Hepatic stellate cell (primary cell): Measurements from ENCODE around the gene DIAPH2.
"Not testable (repeated sequence)": the region's sequence is repeated elsewhere in the genome, so short reads cannot be mapped to it uniquely, and the experiment has no call there.

Source experiments
- DNase-seq: peaks from one replicate; pipeline ENCODE4 v3.0.0; 2011; ENCODE audit warnings: low spot score

Gene DIAPH2

DNA sequence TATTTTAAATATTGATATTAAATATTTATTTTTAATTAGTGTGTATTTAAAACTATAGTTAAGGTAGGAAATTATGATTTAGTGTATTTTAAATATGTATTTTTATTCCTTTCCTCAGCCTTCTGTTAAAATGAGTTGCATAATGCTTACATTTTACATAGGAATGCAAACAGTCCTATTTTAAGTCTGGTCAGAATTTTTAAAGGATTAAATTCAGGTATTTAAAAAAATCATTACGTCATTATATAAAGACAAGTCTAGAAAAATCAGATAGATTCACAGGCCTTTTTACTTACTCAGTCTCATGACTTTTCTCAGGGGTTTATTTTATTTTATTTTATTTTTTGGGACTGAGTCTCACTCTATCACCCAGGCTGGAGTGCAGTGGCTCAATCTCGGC lies 148.7 kb downstream of the DIAPH2 start:
- DNase-seq, result peak; percentile 9

DNA sequence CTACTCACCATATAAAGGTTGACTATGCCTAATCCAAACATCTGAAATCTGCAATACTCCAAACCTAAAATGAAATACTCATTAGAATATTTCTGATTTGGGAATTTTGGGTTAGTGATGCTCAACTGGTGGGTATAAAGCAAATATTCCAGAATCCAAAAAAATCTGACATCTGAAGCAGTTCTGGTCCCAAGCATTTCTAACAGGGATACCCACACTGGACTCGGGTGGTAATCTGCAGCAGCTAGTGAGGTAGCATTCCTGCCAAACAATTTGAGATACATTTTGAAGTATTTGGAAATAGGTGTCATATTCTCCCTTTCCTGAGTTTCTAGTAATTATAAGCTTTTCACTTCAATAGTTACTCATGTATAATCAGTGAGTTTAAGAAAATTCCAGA lies 149.5 kb downstream of the DIAPH2 start:
- no peak for DNase-seq

DNA sequence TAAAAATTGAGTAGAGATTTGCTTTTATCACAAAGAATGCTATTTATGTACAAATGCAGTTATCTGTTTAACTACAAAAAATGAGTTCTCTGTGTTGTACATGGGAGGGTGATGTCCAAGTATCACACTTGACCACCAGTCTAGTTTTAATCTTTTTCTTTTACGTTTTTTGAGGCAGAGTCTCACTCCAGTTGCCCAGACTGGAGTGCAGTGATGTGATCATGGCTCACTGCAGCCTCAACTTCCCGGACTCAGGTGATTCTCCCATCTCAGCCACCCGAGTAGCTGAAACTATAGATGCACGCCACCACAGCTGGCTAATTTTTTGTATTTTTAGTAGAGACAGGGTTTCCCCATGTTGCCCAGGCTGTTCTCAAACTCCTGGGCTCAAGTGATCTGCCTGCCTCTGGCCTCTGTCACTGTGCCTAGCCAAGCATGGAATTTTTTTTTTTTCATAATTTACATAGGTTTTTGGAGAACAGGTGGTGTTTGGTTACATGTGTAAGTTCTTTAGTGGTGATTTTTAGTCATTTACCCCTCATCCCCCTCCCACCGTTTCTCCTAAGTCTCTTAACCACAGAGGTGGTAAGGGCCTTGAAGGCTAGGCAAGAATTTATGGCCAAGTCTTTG lies 151.1 kb downstream of the DIAPH2 start:
- DNase-seq, result no peak

DNA sequence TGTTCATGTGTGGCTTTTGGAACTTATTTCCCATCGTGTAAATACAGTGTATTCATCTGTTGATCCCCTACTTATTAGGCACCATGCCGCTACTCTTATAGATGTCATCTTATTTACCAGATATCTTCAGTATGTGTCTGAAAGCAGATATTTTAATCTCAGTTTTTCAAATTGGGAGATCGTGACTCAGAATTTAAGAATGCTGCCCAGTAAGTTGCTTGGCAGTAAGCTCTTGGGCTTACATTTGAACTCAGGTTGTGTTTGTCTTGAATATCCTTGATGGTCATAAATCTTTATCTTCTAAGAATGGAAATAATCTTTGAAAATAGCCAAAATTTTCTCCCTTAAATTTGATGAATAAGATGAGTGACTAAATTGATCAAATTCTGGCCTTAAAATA lies 153.2 kb downstream of the DIAPH2 start:
- DNase-seq, result no peak

DNA sequence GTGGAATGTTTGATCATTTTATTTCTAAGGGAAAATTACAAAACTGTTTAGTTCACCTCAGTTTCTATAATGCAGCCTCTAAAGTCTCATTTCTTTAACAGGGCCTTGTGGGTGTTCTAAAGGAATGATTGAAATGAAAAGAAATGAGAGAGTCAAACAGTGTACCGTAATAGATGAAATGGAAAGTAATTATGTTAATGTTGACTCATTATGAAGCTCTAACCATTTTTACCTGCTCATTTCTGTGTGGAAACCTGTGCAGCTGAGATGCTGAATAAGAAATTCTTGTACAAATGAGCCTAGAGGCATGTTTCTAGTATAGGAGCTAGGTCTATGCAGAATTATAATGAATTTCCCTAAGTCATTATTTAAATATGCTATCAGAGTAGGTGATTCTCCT lies 153.9 kb downstream of the DIAPH2 start:
- DNase-seq, result no peak

DNA sequence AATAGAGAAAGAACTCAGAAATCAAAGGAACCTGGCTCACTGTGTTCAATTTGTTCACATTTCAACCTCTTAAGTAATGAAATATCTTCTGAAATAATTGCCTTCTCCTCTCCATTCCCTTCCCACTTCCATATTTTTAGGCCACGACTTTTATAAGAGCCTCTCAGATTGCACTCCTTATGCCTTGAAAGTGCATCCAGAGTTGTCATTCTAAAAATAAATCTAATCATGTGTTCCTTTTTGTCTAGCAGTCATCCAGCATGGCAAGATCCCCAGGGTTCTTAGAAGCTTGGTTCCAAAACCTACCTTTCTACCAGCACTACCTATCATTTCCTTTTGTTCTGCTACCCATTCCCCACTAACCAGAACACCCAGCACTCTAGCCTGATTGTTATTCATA lies 156.7 kb downstream of the DIAPH2 start:
- no peak for DNase-seq

DNA sequence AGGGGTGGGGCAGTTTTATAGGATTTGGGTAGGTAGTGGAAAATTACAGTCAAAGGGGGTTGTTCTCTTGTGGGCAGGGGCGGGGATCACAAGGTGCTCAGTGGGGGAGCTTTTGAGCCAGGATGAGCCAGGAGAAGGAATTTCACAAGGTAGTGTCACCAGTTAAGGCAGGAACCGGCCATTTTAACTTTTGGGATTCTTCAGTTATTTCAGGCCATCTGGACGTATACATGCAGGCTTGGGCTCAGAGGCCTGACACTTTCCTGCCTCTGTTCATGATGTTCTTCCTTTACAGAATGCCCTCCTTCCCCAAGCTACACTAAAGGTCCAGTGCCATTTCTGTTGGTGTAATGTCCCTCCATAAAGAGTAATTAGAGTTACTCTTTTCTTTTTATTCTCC lies 157.2 kb downstream of the DIAPH2 start:
- DNase-seq, result not testable (repeated sequence)

DNA sequence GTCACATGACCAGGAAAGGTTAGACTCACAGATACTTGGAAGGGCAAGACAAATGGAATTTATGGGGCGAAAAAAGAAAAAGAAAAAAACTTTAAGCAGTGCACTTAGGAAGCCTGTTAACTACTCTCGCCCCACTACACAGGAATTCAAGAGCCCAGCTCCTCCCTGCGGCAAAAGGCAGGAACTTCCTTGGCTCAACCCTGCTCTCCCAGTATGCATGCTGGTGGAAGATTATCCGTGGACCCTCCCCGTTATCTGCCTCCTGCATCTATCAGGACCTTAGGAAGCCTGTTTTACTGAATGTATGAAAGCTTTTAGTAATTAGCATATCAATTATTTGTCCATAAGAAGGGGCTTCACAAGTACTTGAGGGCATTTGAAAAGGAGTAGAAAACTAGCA lies 158.9 kb downstream of the DIAPH2 start:
- no peak for DNase-seq

DNA sequence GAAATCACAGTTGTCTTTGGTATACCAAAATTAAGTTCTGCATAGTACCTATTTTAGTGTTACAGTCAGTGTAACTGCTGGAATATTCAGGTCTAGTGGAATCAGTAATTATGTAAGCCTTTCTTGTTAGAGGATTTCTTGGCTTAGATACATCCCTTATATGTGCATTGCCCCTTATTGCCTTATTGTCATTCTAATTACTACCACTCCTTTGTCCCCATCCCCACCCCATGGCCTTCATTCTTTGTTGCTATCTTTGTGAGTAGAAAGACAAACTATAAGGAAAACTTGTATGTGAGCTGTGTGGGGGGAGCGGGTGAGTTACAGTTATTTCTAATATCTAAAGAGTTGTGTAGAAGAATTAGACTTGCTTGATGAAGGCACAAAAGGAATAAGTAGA lies 162.2 kb downstream of the DIAPH2 start:
- no peak for DNase-seq

DNA sequence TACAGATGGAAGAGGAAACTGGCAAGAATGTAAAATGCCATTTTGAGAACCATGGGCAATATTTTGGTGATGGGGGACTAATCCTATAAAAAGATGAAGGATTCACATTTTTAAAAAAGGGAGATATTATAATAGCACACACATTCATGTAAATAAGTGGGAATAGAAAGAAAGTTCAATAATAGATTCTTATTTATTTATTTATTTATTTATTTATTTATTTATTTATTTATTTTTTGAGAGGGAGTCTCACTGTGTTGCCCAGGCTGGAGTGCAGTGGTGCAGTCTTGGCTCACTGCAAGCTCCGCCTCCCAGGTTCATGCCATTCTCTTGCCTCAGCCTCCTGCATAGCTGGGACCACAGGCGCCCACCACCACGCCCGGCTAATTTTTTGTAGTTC lies 174.8 kb downstream of the DIAPH2 start:
- not testable (repeated sequence) for DNase-seq

DNA sequence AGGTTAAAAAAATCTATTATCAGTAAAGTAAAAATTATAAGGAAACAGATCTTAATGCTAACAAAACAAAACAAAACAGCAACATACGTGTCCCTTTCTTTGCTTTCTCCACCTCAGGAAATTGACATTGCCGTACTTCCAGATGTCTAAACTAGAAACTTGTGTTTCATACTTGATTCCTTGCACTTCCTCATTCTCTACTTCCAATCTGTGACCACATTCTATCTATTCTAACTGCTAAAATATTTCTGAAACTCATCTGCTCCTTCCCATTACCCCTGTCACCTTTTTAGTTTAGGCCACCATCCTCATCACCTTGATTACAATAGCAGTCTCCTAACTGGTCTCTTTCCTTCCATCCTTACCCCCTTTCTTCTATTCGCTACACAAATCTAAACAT lies 176.6 kb downstream of the DIAPH2 start:
- no peak for DNase-seq

DNA sequence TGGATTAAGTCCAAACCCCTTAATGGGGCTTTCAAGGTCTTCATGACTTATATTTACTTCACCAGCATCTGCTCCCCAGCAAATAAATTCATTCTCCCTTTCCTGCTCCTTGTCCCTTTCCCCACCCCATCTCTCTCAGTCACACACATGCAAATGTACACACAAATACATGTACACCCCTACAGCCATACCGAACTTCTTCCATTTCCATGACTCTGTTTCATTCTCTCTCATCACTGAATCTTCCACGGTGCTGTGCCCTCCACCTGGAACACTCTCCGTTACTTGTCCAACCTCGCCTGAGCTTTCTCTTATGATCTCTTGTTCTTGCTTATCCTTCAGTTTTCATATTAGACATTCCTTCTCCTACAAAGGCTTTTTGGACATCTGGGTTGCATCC lies 177.0 kb downstream of the DIAPH2 start:
- DNase-seq, result no peak

DNA sequence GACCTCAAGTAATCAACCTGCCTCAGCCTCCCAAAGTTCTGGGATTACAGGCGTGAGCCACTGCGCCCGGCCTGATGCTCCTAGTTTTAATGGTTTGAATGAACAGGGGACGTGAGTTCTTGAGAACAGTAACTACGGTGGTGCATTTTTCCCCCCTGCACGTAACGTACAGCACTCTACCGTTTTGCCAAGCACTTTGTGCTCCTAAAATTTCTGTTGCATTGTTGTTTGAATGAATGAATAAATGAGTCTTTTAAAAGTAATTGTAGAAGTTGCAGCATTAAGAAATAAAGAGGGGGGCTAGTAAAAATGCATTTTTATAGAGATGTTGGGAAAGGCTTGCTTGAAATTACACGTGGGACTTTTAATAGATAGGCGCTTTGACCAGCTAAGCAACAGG lies 199.0 kb downstream of the DIAPH2 start, which contains the start of gene RPA4:
RPA4 (plus strand) TSS at position 301 of the 400 bp plus-strand sequence. CDS start 403 bp downstream, outside the sequence.
- no peak for DNase-seq

DNA sequence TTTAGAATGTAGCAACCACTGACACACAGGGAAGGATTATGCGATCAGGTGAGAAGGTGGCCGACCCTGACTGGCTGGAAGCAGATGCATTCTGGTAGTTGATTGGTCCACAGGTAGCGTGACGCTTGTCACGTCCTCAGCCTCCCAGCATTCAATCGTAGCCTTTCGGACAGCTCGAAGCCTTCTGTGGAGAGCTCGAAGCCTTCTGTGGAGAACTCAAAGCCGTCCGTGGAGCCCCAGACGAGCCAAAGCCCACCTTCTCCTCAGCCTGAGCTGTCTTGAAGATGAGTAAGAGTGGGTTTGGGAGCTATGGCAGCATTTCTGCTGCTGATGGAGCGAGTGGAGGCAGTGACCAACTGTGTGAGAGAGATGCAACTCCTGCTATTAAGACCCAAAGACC lies 199.4 kb downstream of the DIAPH2 start:
- no peak for DNase-seq

DNA sequence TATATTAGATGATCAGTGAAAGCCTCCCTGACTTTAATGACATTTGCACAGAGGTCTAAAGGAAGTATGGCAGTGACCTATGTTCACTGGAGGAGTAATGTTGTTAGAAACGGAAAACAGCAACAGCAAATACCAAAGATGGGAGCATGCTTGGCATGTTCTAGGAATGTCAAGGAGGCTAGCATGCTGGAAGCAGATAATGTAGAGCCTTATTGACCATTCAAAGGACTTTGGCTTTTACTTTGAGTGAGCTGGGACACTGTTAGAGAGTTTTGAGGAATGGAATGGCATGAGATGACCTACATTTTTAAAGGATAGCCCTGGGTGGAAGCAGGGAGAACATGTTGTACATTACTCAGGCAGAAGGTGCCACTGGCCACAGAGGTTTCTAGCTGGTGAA lies 205.1 kb downstream of the DIAPH2 start:
- no peak for DNase-seq

DNA sequence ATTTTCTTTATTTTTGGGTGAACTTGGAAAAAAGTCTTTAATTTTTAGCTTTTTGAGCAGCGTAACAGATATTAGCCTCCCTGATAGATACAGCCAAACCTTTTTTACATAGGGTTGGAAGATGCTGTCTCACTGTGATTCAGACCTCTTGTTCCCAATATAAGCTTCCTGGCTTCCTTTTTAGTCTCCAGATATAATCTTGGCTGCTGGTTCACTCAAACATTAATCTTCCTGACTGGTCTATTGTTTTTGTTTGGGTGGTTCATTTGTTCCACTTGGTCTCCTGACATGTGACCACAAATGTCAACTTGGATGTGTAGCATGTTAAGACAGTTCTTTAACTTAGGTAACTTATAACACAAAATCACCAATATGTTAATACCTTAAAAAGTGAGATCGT lies 222.1 kb downstream of the DIAPH2 start:
- DNase-seq, result no peak

DNA sequence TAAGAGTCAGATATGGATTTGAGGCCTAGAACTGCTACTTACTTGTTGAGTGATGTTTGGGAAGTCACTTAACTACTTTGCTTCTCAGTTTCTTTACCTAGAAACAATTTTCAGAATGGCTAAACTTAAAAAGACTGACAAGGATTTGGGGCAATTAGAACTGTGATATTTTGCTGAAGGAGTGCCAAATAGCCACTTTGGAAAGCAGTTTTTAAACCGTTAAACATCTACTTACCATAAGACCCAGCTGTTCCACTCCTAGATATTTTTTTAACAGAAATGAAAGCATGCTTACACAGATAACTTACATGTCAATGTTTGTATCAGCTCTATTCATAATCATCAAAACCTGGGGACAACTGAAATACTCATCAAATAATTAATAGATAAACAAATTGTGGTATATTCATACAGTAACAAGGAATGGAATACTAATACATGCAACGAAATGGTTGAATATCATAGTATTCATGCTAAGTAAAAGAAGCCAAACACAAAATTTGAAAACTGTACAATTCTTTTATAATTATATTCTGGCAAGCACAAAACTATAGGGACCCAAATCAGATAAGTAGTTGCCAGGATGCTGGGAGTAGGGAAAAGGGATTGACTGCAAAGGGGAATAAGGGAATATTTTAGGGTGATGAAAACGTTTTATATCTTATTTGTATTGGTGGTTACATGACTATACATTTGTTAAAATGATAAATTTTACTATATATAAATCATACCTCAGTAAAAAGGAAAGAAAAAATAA lies 223.1 kb downstream of the DIAPH2 start:
- DNase-seq, result no peak

DNA sequence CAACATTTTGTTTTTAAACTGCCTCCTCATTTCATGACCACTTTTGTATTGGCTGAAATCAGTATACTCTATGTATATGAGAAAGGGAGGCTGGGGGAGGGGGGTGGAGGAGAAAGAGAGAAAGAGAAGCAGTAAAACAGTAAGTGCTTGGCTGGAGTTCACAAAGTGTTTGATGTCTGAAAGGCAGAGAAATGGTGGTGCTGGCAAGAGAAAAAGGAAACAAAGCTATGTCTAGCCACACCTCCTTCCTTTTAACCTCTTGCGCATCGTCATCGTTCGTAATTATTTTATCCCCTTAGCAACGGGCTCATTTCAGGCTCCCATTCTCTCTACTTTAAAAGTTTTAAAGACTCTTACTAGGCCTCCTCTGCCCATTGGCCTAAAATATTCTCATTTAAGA lies 224.6 kb downstream of the DIAPH2 start:
- DNase-seq, result no peak

DNA sequence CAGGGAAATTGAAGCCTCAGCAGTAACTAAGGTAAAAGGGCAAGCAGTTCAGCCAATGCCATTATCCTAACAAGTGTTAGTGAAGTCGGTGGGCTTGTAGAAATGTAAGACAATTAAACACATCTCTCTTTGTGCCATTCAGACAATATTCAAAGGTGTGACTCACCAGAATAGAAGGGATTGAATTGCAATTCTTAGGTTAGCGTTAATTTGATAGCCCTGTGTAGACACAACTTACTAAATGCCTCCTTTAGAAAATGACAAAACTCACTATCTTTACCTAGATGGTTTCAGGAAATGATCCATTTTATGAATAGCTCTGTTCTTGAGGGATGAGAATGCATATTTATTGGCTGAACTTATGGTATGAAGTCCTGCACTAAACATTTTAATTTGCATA lies 234.2 kb downstream of the DIAPH2 start:
- DNase-seq, result no peak

DNA sequence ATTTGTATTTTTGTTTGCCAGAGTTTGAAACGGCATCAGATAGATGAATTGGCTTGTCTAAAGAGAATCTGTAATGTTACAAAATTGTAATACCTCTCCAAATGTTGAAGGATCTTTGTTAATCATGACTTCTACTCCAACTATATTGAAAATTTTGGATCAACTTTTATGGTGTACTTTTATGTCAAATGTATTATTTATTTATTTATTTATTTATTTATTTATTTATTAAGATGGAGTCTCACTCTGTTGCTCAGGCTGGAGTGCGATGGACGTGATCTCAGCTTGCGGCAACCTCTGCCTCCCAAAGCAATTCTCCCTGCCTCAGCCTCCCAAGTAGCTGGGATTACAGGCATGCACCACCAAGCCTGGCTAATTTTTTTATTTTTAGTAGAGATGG lies 235.0 kb downstream of the DIAPH2 start:
- DNase-seq, result no peak

DNA sequence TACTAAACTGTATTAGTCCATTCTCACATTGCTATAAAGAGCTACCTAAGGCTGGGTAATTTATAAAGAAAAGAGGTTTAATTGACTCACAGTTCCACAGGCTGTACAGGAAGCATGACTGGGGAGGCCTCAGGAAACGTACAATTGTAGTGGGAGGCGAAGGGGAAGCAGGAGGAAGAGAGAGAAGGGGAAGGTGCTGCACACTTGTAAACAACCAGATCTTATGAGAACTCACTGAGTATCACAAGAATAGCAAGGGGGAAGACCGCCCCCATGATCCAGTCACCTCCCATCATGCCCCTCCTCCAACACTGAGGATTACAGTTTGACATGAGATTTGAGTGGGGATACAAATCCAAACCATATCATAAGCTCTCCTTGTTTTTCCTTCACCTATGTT lies 239.9 kb downstream of the DIAPH2 start:
- no peak for DNase-seq

DNA sequence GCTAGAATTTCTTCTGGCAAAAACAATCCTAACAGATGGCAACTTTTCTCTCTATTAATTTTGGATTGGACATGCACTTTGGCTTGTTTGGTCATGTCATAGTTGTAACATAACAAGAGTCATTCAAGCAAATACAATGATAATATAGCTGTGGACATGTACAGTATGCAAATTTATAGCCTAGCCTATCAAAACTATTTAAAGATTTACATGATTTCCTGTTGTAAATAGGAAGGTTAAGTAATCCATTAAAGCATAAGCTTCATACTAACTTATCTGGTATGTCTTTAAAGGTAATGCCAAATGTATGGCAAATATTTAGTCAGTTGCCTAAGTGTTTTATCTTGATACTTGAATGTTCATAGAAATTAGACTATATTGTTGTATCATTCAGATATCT lies 244.4 kb downstream of the DIAPH2 start:
- no peak for DNase-seq

DNA sequence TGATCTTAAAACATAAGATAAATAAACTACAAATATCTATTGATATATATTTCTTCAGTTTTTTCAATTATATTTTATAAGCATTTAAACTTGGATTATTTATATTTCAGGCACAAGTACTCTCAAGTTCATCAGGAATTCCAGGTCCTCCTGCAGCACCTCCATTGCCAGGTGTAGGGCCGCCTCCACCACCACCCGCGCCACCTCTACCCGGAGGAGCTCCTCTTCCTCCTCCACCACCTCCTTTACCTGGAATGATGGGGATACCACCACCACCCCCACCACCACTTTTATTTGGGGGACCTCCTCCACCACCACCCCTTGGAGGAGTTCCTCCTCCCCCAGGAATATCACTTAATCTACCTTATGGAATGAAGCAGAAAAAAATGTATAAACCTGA lies 273.1 kb downstream of the DIAPH2 start:
- DNase-seq, result no peak

DNA sequence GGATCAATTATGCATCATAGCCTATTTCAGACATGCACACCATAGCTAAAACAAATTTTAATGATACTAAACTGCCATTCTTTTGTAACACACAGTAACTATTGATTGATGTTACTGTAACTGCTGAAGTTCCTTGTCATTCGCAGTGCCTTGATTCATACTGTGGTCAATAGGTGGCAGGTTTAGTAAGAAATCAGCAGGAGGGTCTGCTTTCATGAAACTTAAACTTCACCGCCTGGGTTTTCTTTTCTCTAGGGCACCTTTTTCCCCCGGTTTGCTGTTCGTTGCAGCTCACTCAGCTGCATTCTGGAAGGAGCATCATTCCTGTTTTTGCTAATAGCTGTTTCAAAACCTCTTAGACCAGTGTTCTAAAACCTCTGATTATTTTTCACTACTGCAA lies 287.2 kb downstream of the DIAPH2 start:
- DNase-seq, result no peak
